GM19193 (cell line): ENCODE results near the gene SNAPIN.

ENCODE experiments used
- POLR2A ChIP-seq: IDR thresholded peaks from 4 replicates; pipeline ENCODE4 v1.6.1; 2011; ENCODE audit not compliant: insufficient read depth, insufficient read length; ENCODE audit errors: extremely low read depth

Gene SNAPIN

DNA sequence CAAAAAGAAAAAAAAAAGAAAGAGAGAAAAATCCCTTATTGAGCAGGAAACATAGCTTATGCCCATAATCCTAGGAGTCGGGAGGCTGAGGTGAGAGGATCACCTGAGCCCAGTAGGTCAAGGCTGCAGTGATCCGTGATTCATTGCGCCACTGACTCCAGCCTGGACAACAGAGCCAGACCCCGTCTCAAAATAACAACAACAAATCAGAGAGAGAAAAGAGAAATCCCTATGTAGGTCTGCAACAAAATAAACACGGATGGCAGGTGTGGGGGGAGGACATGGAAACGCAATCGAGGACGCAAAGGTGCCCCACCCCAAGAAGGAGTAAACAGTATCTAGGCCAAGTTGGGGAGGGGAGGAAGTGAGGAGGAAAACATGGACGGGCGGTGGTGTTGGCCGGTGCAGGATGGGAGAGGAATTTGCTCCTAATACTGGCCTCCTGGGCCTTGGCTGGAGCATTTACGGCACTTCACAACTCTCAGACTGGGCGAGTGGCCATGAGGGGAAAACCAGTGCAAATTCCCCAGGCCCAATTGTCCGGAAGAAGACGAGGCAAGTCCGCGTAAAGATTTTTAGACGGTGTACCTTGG, 25.2 kb upstream of the SNAPIN start:
- TF ChIP-seq POLR2A = no peak

DNA sequence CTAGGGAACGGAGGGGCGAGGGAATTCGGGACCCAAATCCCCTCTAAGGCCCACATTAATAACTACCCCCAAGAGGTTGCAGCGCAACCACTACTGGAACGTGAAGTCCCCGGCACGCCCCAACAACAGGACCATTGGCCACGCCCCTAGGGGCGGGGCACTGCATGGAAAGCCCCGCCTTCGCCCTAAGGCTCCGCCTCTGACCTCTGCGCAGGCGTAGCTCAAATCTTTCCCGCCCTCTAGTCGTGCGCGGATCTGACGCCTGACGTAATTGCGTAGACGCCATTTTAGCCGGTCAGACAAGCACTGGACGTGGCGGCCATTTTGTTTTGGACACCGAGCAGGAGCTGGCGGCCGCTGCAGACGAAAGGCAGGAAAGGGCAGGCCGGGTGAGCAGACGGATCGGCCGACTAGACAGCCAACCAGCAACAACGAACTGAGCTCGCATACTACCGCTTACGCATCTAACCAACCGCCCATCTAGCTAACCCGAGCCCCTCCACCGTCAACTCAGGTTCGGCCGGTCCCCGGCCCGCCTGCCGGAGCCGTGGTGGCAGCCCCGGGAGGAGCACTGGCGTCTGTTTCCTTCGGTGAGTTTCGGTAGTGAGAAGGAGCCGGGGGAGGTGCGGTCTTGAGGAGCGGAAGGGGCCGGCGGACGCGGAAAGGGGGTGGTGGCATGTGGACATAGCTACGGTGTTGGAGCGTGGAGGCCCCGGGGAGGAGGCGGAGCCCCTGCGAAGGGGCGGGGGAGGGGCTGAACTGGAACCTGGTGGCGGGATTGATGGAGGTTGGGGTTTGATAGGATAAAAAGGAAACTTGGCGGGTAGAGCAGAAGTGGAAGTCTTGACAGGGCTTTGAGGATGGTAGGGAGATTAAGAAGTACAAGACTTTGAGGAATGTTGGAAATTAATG, 24.5 kb upstream of the SNAPIN start, which contains the start of gene CHTOP:
TSS of gene CHTOP (plus strand) at position 313 of the 912 bp plus-strand sequence. CDS start 2,523 bp downstream, outside the sequence.
- TF ChIP-seq POLR2A = peak; percentile 97

DNA sequence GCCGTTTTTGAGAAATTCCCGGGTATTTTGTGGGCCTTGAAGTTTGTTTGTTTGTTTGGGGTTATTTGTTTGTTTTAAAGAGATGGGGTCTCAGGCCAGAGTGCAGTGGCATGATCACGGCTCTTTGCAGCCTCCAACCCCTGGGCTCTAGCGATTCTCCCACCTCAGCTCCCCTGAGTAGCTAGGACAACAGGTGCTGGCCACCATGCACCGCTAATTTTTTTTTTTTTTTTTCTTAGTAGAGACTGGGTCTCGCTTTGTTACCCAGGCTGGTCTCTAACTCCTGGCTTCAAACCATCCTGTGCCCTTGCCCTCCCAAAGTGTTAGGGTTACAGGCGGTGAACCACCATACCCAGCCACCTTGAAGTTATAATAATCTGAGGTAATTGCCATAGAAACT, 22.6 kb upstream of the SNAPIN start:
- no peak for TF ChIP-seq POLR2A

DNA sequence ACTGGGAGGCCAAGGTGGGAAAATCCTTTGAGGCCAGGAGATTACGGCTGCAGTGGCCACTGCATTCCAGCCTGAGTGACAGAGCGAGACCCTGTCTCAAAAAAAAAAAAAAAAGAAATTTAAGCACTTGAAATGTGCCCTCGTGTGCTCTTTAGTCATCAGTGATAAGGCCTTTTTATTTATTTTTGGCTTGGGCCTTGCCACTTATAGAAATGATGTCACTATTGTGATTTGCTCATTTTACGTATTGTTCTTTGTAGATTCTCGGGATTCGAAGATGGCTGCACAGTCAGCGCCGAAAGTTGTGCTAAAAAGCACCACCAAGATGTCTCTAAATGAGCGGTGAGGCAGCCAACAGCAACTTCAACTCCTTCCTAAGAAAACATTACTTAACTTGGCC, 22.2 kb upstream of the SNAPIN start:
- no peak for TF ChIP-seq POLR2A

DNA sequence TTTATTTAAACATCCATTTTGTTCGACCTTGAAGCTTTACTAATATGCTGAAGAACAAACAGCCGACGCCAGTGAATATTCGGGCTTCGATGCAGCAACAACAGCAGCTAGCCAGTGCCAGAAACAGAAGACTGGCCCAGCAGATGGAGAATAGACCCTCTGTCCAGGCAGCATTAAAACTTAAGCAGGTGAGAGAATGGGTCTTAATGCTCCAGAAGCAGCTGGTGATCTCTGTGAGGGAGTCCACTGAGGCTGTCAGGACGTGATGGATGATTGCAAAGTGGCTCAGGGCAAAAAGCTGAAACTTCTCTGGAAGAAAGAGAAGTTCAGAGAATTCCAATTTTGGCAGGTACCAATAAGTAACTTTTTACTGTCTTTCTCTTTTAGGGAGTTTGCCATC, 20.2 kb upstream of the SNAPIN start:
- no peak for TF ChIP-seq POLR2A

DNA sequence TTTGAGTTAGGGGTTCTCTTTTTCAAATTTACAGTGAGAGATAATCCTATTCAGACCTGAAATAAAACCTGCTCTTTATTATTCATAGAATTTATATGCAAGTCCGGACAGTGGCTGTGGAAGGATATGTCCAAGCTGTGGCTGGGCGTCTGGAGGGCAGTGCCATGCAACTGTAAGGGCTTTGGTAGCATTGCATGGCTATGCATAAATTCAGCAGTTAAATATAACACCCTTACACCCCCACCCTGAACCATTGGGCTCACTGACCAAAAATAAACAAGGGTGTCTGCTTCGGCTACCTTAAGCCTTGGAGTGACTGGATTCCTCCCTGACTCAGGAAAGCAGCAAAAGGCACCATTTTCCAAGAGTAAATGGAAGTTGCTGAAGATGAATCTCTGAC, 19.2 kb upstream of the SNAPIN start:
- no peak for TF ChIP-seq POLR2A

DNA sequence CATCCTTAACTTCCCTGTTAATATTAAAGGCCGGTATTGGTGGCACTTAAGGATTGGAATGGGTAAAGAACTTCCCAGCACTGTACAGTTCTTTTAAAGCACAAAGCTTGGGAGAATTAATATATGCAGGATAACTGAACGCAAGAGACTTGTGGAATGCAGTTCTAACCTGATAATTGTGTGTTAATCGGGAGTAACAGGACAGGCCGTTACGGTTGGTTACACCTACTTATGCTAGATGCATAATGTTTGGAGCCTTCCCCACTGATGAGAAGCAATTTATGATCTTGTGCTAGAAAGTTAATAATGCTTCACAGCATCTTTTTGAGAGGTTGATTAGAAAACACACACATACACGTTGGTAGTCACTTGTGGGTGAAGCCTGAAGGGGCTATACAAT, 17.6 kb upstream of the SNAPIN start:
- TF ChIP-seq POLR2A = no peak

DNA sequence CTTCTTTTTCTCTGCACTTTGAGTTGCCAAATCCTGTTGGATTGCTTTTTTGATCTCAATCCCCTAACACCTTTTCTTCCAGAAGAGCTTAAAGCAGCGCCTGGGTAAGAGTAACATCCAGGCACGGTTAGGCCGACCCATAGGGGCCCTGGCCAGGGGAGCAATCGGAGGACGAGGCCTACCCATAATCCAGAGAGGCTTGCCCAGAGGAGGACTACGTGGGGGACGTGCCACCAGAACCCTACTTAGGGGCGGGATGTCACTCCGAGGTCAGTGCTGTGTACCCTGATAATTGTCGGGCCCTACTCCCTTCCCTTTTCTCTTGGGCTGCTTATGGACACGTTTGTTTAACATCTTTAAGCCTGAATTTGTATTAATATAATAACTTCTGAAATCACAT, 16.3 kb upstream of the SNAPIN start:
- TF ChIP-seq POLR2A = no peak

DNA sequence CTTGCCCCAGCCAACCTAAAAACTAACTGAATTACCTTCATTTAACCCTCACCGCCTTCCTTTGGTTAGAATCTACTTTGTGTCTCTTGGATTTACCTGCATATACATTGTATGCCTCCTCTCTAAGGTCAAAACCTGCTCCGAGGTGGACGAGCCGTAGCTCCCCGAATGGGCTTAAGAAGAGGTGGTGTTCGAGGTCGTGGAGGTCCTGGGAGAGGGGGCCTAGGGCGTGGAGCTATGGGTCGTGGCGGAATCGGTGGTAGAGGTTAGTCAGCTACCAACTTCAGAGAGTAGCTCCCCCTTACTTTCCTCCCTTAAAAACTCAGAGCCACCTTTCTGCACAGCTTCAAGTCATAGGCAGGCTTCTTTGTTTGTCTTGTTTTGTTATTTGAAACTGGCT, 15.4 kb upstream of the SNAPIN start:
- TF ChIP-seq POLR2A = no peak

DNA sequence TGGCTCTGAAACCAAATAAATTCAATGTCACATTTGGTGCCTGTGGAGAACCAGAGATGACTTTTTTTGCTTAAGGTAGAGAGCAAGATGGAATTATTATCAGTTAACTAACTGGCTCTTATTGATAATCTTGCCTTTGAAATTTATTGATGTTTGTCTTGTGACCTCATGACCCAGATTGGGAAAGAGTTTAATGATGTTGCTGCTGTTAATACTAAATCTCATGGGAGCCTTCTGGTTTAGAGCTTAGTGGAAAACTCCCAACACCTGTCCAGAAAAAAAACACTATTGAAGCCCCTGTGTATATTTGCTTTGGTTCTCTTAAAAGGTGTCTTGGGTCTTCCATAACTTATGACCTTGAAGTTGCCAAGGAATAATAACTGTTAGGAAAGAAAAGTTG, 14.7 kb upstream of the SNAPIN start:
- TF ChIP-seq POLR2A = no peak

DNA sequence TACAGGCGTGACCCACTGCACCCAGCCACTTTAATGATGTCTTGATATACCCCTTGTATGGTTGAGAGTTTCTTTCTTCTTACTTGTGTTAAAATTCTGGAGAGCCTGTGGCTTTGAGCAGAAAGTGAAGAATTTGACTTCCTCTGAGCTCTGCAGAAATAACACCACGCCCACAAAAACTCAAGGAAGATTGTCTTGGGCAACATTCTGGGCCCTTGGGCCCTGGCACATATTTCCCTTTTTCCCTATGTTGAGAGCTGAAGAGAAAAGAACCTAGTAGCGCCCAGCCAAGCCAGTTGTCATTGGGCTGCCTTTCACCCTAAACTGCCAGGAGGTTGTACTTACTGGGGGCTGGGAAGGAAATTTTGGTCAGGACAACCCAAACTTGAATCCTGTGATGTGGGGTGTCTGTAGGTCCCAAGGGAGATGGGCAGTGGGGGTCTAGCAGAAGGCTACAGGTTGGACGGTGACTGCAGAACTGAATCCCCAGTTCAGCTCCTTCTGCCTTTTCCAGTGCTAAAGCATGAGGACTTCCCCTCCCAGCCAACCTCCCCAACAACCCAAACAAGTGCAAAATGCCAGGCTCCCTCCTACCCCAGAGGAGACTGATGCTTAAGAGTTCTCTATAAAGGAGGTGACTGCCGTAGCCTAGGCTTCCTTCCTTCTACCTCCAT, 11.7 kb upstream of the SNAPIN start:
- no peak for TF ChIP-seq POLR2A

DNA sequence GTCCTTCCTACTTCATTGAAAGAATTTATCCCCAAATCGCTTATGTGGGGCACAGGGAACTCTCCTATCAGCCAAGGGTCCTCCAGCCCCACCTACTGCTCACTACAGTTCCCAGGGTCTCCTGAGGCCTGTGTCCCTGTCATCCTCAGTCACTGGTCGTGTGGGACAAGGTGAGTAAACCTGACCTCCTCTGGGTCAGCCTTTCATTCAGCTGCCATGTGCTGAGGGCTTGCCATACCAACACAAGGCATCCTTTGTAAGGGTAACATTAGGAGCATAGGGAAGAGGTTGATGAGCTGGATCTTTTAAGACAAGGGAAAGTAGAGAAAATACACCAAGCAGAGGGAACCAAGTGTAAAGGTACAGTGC, 11.2 kb upstream of the SNAPIN start:
- no peak for TF ChIP-seq POLR2A

DNA sequence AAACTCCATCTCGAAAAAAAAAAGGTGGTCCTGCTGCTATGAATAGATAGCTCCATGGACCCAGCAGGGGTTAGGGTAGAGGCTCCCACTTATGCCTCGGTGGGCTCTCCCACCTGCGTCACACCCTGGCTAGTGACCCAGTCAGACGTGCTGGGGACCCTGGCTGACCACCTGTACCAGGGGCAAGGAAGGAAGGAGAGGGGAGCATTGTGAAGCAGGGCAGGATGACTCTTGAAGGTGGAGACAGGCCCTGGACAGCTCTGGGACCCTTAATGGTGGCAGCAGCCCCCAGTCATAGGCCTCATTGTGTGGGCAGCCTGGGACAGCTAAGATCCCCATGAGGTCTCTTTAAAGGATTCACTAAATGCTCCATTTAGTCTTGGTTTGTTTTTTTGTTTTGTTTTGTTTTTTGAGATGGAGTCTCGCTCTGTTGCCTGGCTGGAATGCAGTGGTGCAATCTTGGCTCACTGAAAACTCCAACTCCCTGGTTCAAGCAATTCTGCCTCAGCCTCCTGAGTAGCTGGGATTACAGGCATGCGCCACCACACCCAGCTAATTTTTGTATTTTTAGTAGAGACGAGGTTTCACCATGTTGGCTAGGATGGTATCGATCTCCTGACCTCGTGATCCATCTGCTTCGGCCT, 10.4 kb upstream of the SNAPIN start:
- TF ChIP-seq POLR2A = no peak

DNA sequence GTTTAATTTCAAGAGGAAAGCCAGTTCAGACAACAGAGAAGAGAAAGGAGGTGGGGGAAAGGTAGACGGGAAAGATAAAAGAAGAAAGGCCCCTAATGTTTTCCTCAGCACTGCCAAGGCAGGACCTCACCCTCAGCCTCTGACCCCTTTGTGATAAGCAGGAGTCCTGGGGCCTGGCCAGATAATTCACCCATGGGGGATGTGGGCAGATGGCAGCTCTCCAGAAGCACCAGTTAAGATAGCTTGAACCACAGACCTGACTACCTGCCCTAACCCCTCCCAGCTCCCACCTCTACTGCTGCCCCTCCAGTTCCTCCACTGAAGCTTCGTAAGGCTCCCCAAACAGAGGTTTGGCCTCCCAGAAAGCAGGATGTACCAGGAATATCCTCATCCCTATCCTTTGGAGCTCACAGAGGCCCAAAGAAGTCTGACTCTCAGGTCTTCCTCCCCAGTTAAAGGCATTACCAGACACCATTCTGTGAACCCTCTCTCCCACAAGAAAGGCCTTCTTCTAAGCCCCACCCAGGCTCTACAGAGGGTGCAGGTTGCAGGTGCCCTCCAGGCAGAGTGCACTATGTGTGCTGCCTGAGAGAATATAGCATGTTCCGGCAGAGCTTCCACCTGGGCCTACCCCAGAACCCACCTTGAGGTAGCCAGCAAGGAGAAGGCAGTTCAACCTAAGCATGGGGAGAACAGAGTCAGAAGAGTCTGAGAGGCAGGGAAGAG, 9.2 kb upstream of the SNAPIN start:
- no peak for TF ChIP-seq POLR2A

DNA sequence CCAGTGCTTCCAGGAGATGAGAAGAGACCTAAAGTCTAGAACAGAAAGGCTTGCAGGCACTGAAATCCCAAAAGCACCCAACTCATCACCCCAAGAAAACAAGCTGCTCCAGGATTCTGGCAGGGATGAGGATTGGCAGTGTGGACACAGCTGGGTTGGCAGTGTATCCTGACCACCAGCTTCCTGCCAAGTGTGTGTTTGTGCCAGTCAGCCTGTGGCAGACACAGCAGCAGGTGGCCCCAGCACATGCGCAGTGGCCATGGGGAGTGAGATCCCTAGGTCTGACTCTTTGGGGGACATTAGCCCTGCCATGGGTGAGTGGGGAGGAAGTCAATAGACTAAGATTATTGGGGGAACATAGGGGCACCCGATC, 8.7 kb upstream of the SNAPIN start:
- TF ChIP-seq POLR2A = peak; percentile 20
